Vagina (tissue), 2 donors: ENCODE data around the gene PDIA6.

Experiments used
- POLR2AphosphoS5 ChIP-seq, 2 donors: sonication (generic); formaldehyde crosslinking; IDR thresholded peaks; one replicate each; pipeline ENCODE4 v1.9.0; 2017; ENCODE audit warnings: antibody characterized with exemption in 2 of 2, mild to moderate bottlenecking in 2 of 2, low read depth in 1 of 2; ENCODE audit not compliant: insufficient read depth in 1 of 2
- TF ChIP-seq, protein P1 (sequence below), 3 experiments: fragments of 450-650 bp in 2 of 3; fragments of 200-600 bp in 1 of 3; sonication (generic) in 1 of 3; IDR thresholded peaks; one replicate each; pipeline ENCODE4 v1.5.1; 2017 to 2019; ENCODE audit warnings: antibody characterized with exemption in 3 of 3, mild to moderate bottlenecking in 2 of 3, moderate library complexity in 2 of 3

DNA sequence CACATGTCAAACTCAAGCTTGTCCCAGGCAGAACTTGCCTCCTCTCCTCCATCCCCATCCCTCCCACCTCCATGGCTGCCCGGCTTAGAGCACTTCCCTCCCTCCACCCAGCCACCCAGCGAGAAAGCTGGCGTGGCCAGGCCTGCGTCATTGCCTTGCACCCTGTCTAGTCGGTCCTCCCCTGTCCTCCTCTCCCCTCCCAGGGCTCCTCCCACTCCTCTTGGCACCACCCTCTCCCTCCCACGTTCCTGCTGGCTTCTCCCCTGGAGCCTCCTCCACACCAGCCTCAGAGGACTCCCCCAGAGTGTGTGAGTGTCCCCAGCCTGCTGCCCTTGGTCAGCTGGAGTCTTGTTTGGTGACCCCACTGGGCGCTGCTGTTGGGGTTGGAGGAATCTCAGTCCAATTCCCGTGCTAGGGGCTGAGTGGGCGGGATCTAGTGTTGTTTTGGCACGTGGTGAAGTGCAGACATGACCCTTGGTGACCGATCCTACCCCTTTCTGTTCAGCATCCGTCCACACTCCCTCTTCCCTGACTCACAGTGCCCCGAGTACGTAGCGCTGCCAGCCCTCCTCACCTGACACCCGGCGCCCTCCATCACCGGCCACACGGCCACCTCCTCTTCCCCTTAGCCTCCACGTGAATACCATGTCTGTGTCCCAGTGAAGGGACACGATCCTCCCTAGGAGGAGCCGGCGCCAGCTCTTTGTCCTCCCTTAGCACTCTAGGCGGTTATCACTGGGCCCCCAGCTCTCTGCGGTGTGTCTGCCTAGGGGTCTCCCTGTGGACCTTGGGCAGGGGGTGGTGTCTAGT lies 49.7 kb downstream of the PDIA6 start:
- TF ChIP-seq, protein P1, sequence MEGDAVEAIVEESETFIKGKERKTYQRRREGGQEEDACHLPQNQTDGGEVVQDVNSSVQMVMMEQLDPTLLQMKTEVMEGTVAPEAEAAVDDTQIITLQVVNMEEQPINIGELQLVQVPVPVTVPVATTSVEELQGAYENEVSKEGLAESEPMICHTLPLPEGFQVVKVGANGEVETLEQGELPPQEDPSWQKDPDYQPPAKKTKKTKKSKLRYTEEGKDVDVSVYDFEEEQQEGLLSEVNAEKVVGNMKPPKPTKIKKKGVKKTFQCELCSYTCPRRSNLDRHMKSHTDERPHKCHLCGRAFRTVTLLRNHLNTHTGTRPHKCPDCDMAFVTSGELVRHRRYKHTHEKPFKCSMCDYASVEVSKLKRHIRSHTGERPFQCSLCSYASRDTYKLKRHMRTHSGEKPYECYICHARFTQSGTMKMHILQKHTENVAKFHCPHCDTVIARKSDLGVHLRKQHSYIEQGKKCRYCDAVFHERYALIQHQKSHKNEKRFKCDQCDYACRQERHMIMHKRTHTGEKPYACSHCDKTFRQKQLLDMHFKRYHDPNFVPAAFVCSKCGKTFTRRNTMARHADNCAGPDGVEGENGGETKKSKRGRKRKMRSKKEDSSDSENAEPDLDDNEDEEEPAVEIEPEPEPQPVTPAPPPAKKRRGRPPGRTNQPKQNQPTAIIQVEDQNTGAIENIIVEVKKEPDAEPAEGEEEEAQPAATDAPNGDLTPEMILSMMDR (IDR thresholded peaks at IDR 0.05) = no peak
- no peak for TF ChIP-seq POLR2AphosphoS5 (IDR thresholded peaks at IDR 0.05; ENCODE audit: insufficient read depth in 1 of 2, low read depth in 1 of 2)
